Esophagus squamous epithelium (tissue), 4 donors: Measurements from ENCODE around the gene HMOX1.

Source experiments
- POLR2A ChIP-seq, 4 donors: fragments of 450-650 bp; IDR thresholded peaks; one replicate each; pipeline ENCODE4 v1.6.1; 2017; ENCODE audit warnings: antibody characterized with exemption in 4 of 4, mild to moderate bottlenecking in 4 of 4, moderate library complexity in 3 of 4
- TF ChIP-seq, protein P1 (sequence below), 6 experiments: fragments of 450-650 bp in 4 of 6; fragments of 200-600 bp in 2 of 6; sonication (generic) in 2 of 6; IDR thresholded peaks; one replicate each; pipeline ENCODE4 v1.5.1; 2016 to 2019; ENCODE audit warnings: antibody characterized with exemption in 6 of 6, mild to moderate bottlenecking in 4 of 6, moderate library complexity in 4 of 6

DNA sequence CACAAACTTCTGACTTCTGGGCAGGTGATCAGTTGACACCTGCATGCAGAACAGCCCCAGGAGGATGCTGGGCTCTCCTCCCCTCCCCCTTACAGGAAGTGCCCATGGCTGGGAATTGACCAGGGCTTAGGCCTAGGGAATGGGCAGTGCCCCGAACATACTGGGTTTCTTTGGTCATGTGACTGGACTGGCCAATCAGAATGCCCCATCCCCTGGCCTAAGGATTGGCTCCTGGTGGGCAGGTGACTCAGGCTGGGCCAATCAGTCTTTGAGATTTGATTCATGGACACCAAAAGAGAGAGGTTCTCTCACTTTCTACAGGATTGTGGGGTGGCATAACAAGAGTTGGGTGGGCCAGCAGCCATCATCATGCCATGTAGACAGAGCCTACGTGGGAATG lies 56.2 kb downstream of the HMOX1 start:
- TF ChIP-seq, protein P1, sequence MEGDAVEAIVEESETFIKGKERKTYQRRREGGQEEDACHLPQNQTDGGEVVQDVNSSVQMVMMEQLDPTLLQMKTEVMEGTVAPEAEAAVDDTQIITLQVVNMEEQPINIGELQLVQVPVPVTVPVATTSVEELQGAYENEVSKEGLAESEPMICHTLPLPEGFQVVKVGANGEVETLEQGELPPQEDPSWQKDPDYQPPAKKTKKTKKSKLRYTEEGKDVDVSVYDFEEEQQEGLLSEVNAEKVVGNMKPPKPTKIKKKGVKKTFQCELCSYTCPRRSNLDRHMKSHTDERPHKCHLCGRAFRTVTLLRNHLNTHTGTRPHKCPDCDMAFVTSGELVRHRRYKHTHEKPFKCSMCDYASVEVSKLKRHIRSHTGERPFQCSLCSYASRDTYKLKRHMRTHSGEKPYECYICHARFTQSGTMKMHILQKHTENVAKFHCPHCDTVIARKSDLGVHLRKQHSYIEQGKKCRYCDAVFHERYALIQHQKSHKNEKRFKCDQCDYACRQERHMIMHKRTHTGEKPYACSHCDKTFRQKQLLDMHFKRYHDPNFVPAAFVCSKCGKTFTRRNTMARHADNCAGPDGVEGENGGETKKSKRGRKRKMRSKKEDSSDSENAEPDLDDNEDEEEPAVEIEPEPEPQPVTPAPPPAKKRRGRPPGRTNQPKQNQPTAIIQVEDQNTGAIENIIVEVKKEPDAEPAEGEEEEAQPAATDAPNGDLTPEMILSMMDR (IDR thresholded peaks at IDR 0.05) = no peak
- no peak for TF ChIP-seq POLR2A (IDR thresholded peaks at IDR 0.05)
